WI38 (cell line): Measurements from ENCODE around the gene SPTB.

Experiments used
- H3K4me3 ChIP-seq: 2 replicates; pipeline ENCODE4 v1.5.1; 2011; ENCODE audit warnings: low read depth, mild to moderate bottlenecking, control low read depth, low read length
- CTCF ChIP-seq: IDR thresholded peaks from 2 replicates; pipeline ENCODE4 v1.5.1; 2012; ENCODE audit warnings: low read depth, mild to moderate bottlenecking, control low read depth, low read length

SPTB gene

GRCh38 chr14:64704743-64705380, 174.8 kb downstream of the SPTB start:
- TF ChIP-seq CTCF, result no peak
- H3K4me3 ChIP-seq, result peak overlapping the region; percentile 77

GRCh38 chr14:64704143-64704742, 175.5 kb downstream of the SPTB start, which contains the start of gene PLEKHG3:
TSS of gene PLEKHG3 (plus strand) at chr14:64704424. CDS start at chr14:64727632, 23,208 bp downstream.
- no peak for TF ChIP-seq CTCF
- peak within 1 kb of the TSS; percentile 77 for H3K4me3 ChIP-seq

- peak overlapping the region; percentile 77 for H3K4me3 ChIP-seq
- TF ChIP-seq CTCF, result no peak
These were observed 176.1 kb downstream of the SPTB start for GRCh38 chr14:64703395-64704142.

- TF ChIP-seq CTCF, result no peak
- H3K4me3 ChIP-seq, result no peak overlapping the region
These were observed 177.0 kb downstream of the SPTB start for GRCh38 chr14:64702493-64703394.

- no peak overlapping the region for H3K4me3 ChIP-seq
- no peak for TF ChIP-seq CTCF
These were observed 178.0 kb downstream of the SPTB start for GRCh38 chr14:64701660-64702059.

GRCh38 chr14:64700894-64701293, 178.8 kb downstream of the SPTB start:
- no peak overlapping the region for H3K4me3 ChIP-seq
- no peak for TF ChIP-seq CTCF
